Fibroblast of lung (primary cell): ENCODE measurements around the gene BPGM. TPM values are rescaled to one million over a fixed set of nuclear protein-coding genes. Genes with fewer than 3 reads are reported as not detected.
A peak's percentile ranks its signal among the peaks of the same experiment; 100 is the strongest.

ENCODE experiments used
- DNase-seq, 2 donors: peaks; one replicate each; pipeline versions ENCODE4 v3.0.0 to v3.0.0-alpha.2; 2010; ENCODE audit warnings: low read depth in 2 of 2
- H2AFZ ChIP-seq: 2 replicates; pipeline ENCODE4 v1.5.1; 2012; ENCODE audit warnings: low read length, control low read depth, inconsistent platforms
- H3K27ac ChIP-seq: 2 replicates; pipeline ENCODE4 v1.5.1; 2011; ENCODE audit warnings: low read length, control low read depth; ENCODE audit not compliant: insufficient read depth
- H3K27me3 ChIP-seq: 2 replicates; pipeline ENCODE4 v1.5.1; 2011; ENCODE audit warnings: mild to moderate bottlenecking, low read length; ENCODE audit not compliant: control insufficient read depth, insufficient read depth
- H3K36me3 ChIP-seq: 2 replicates; pipeline ENCODE4 v1.5.1; 2011; ENCODE audit warnings: low read length; ENCODE audit not compliant: control insufficient read depth, insufficient read depth
- H3K4me1 ChIP-seq: 2 replicates; pipeline ENCODE4 v1.5.1; 2011; ENCODE audit warnings: low read length; ENCODE audit not compliant: control insufficient read depth, insufficient read depth; ENCODE audit errors: extremely low read depth
- H3K4me2 ChIP-seq: 2 replicates; pipeline ENCODE4 v1.5.1; 2011; ENCODE audit warnings: low read length, control low read depth; ENCODE audit not compliant: insufficient read depth; ENCODE audit errors: extremely low read depth
- H3K4me3 ChIP-seq, 4 experiments: fragments of 200-600 bp in 1 of 4; sonication (generic) in 1 of 4; replicated peaks in 1 of 4; 2 replicates each; pipeline ENCODE4 v1.5.1; 2011 to 2016; ENCODE audit warnings: low read length in 4 of 4, low read depth in 3 of 4, mild to moderate bottlenecking in 3 of 4, control low read depth in 2 of 4, inconsistent platforms in 1 of 4, mixed read lengths in 1 of 4; ENCODE audit not compliant: insufficient read depth in 1 of 4; ENCODE audit errors: control extremely low read depth in 1 of 4
- H3K79me2 ChIP-seq: 2 replicates; pipeline ENCODE4 v1.5.1; 2012; ENCODE audit warnings: mild to moderate bottlenecking, low read length, inconsistent platforms; ENCODE audit not compliant: control insufficient read depth, insufficient read depth
- H3K9ac ChIP-seq: 2 replicates; pipeline ENCODE4 v1.5.1; 2011; ENCODE audit warnings: mild to moderate bottlenecking, low read length, control low read depth; ENCODE audit not compliant: insufficient read depth
- H3K9me3 ChIP-seq: 2 replicates; pipeline ENCODE4 v1.5.1; 2012; ENCODE audit warnings: low read depth, low read length; ENCODE audit not compliant: control insufficient read depth, insufficient read depth
- H4K20me1 ChIP-seq: 2 replicates; pipeline ENCODE4 v1.5.1; 2011; ENCODE audit warnings: low read length; ENCODE audit not compliant: control insufficient read depth, insufficient read depth; ENCODE audit errors: extremely low read depth
- CTCF ChIP-seq, 2 donors: IDR thresholded peaks in 1 of 2; conservative IDR thresholded peaks in 1 of 2; 1 replicate in 1 of 2; 2 replicates in 1 of 2; pipeline ENCODE4 v1.5.1; 2011 to 2012; ENCODE audit warnings: low read length in 2 of 2, control low read depth in 1 of 2, inconsistent platforms in 1 of 2, low read depth in 1 of 2, mild to moderate bottlenecking in 1 of 2
- EZH2 ChIP-seq: IDR thresholded peaks from 2 replicates; pipeline ENCODE4 v1.5.1; 2012; ENCODE audit warnings: low read length, control low read depth, mild to moderate bottlenecking; ENCODE audit errors: missing control alignments
- polyA plus RNA-seq, 2 donors: library from polyadenylated mRNA; depleted of rRNA in 1 of 2; stranded (reverse) in 1 of 2; unstranded in 1 of 2; fragments of >200 nt; gene quantifications; 2 replicates each; pipeline ENCODE4 v1.2.1, GENCODE V29; 2011 to 2012; ENCODE audit warnings: missing spikeins in 1 of 2
- total RNA-seq: library from RNA; depleted of rRNA; stranded (reverse); fragments of >200 nt; gene quantifications from 2 replicates; pipeline ENCODE4 v1.2.1, GENCODE V29; 2014

Gene BPGM
- total and polyA plus RNA-seq, 2 donors (not counting 1 experiment from before 2014, with no cell fraction given): 25.8 to 29.7 TPM

- no peak overlapping the region for H2AFZ ChIP-seq
- DNase-seq: peak in 1 of 2 donors; percentile 70
Measured at GRCh38 chr7:134726581-134726980, 79.9 kb downstream of the BPGM start.

GRCh38 chr7:134727711-134728110, 81.1 kb downstream of the BPGM start:
- Histone ChIP-seq H4K20me1 (no peaks in the 10 kb centered on the region), H3K4me1 (peaks cover 27% of the 10 kb centered on the region), H3K4me3 (no peak overlapping the region), H3K9ac (no peak overlapping the region), H3K79me2 (no peaks in the 10 kb centered on the region), H3K9me3 (no peaks in the 10 kb centered on the region), H2AFZ (no peak overlapping the region), H3K27me3 (no peaks in the 10 kb centered on the region), H3K4me2 (no peak overlapping the region), H3K36me3 (no peaks in the 10 kb centered on the region), H3K27ac (no peak overlapping the region)
- no peak for TF ChIP-seq EZH2
- TF ChIP-seq CTCF (conservative IDR thresholded peaks at IDR 0.05 in 1 of 2, IDR thresholded peaks at IDR 0.05 in 1 of 2; ENCODE audit: low read depth in 1 of 2, low read length in 2 of 2): no peak
- peak in 1 of 2 donors; percentile 57 for DNase-seq

More at GRCh38 chr7:134726581-134726980, 79.9 kb downstream of the BPGM start:
- H3K27ac ChIP-seq: no peak overlapping the region
- H3K9ac ChIP-seq: no peak overlapping the region
- no peaks in the 10 kb centered on the region for H4K20me1 ChIP-seq
- no peaks in the 10 kb centered on the region for H3K36me3 ChIP-seq
- no peaks in the 10 kb centered on the region for H3K79me2 ChIP-seq
- no peaks in the 10 kb centered on the region for H3K27me3 ChIP-seq
- no peak overlapping the region for H3K4me3 ChIP-seq
- no peak overlapping the region for H3K4me2 ChIP-seq
- H3K9me3 ChIP-seq: no peaks in the 10 kb centered on the region
- no peak for TF ChIP-seq CTCF (conservative IDR thresholded peaks at IDR 0.05 in 1 of 2, IDR thresholded peaks at IDR 0.05 in 1 of 2; ENCODE audit: low read depth in 1 of 2, low read length in 2 of 2)
- TF ChIP-seq EZH2: no peak
- H3K4me1 ChIP-seq: peaks cover 27% of the 10 kb centered on the region

Other genes starting within 250 kb of the BPGM start
- 89.6 and 213 TPM in 2 replicates for gene AKR1B1, start 187.8 kb upstream of the BPGM start, total RNA-seq
- gene AKR1B1, start 187.8 kb upstream of the BPGM start, polyA plus RNA-seq: 170 and 238 TPM in 2 replicates
- gene AKR1B10, start 119.3 kb upstream of the BPGM start, total RNA-seq: 0.51 and 0.83 TPM in 2 replicates
- gene AKR1B10, start 119.3 kb upstream of the BPGM start, polyA plus RNA-seq: 0.87 TPM in 2 replicates
- not detected in 2 replicates for gene AKR1B15, start 97.7 kb upstream of the BPGM start, total RNA-seq
- gene AKR1B15, start 97.7 kb upstream of the BPGM start, polyA plus RNA-seq: not detected in 2 replicates
- 299 and 343 TPM in 2 replicates for gene CALD1, start 132.8 kb downstream of the BPGM start, total RNA-seq
- 377 and 1,187 TPM in 2 replicates for gene CALD1, start 132.8 kb downstream of the BPGM start, polyA plus RNA-seq